Measurements from ENCODE around the gene LRP5.

The LRP5 gene

GRCh38 chr11:68270196-68271022, 42.0 kb upstream of the LRP5 start:
- Histone ChIP-seq H3K36me3 (ENCODE audit: control insufficient read depth, insufficient read depth, low read length) (peaks cover 19% of the 10 kb centered on the region), H3K4me1 (ENCODE audit: control insufficient read depth, insufficient read depth, low read length, poor library complexity, severe bottlenecking) (peaks cover 4% of the 10 kb centered on the region), H3K9me3 (ENCODE audit: control insufficient read depth, low read length) (no peaks in the 10 kb centered on the region), H3K27me3 (replicated peaks; ENCODE audit: control insufficient read depth, insufficient read depth, low read length, poor library complexity, severe bottlenecking) (no peaks in the 10 kb centered on the region), H3K27ac (ENCODE audit: insufficient read depth, low read length, poor library complexity, severe bottlenecking) (no peak overlapping the region), H3K4me3 (ENCODE audit: insufficient read depth, low read depth, low read length, poor library complexity, severe bottlenecking) (no peak overlapping the region)
- no peak for DNase-seq

- Histone ChIP-seq H3K4me3 (ENCODE audit: insufficient read depth, low read depth, low read length, poor library complexity, severe bottlenecking) (peak overlapping the region; percentile 82), H3K36me3 (ENCODE audit: control insufficient read depth, insufficient read depth, low read length) (peaks cover 13% of the 10 kb centered on the region), H3K27ac (ENCODE audit: insufficient read depth, low read length, poor library complexity, severe bottlenecking) (peak overlapping the region; percentile 85), H3K27me3 (replicated peaks; ENCODE audit: control insufficient read depth, insufficient read depth, low read length, poor library complexity, severe bottlenecking) (no peaks in the 10 kb centered on the region), H3K9me3 (ENCODE audit: control insufficient read depth, low read length) (no peaks in the 10 kb centered on the region), H3K4me1 (ENCODE audit: control insufficient read depth, insufficient read depth, low read length, poor library complexity, severe bottlenecking) (peaks cover 4% of the 10 kb centered on the region)
- peak; percentile 18 to 34 (median 32) for DNase-seq
Observed at GRCh38 chr11:68271023-68271780, 41.2 kb upstream of the LRP5 start.

GRCh38 chr11:68271781-68272608, 40.4 kb upstream of the LRP5 start, which contains the start of gene C11orf24:
TSS of gene C11orf24 (minus strand) at chr11:68271973. CDS start at chr11:68263767, 8,206 bp downstream.
- Histone ChIP-seq H3K27me3 (replicated peaks; ENCODE audit: control insufficient read depth, insufficient read depth, low read length, poor library complexity, severe bottlenecking) (no peaks in the 10 kb centered on the region), H3K9me3 (ENCODE audit: control insufficient read depth, low read length) (no peaks in the 10 kb centered on the region), H3K36me3 (ENCODE audit: control insufficient read depth, insufficient read depth, low read length) (peaks cover 5% of the 10 kb centered on the region), H3K4me3 (ENCODE audit: insufficient read depth, low read depth, low read length, poor library complexity, severe bottlenecking) (peak within 1 kb of the TSS; percentile 82), H3K27ac (ENCODE audit: insufficient read depth, low read length, poor library complexity, severe bottlenecking) (peak within 1 kb of the TSS; percentile 85), H3K4me1 (ENCODE audit: control insufficient read depth, insufficient read depth, low read length, poor library complexity, severe bottlenecking) (peaks cover 4% of the 10 kb centered on the region)
- peak; percentile 84 to 91 (median 90) for DNase-seq

GRCh38 chr11:68273026-68273738, 39.2 kb upstream of the LRP5 start:
- H3K36me3 ChIP-seq (ENCODE audit: control insufficient read depth, insufficient read depth, low read length), result no peaks in the 10 kb centered on the region
- peaks cover 4% of the 10 kb centered on the region for H3K4me1 ChIP-seq (ENCODE audit: control insufficient read depth, insufficient read depth, low read length, poor library complexity, severe bottlenecking)
- H3K9me3 ChIP-seq (ENCODE audit: control insufficient read depth, low read length), result no peaks in the 10 kb centered on the region
- no peak overlapping the region for H3K4me3 ChIP-seq (ENCODE audit: insufficient read depth, low read depth, low read length, poor library complexity, severe bottlenecking)
- no peak for DNase-seq
- no peak overlapping the region for H3K27ac ChIP-seq (ENCODE audit: insufficient read depth, low read length, poor library complexity, severe bottlenecking)
- no peaks in the 10 kb centered on the region for H3K27me3 ChIP-seq (replicated peaks; ENCODE audit: control insufficient read depth, insufficient read depth, low read length, poor library complexity, severe bottlenecking)

- Histone ChIP-seq H3K27ac (ENCODE audit: insufficient read depth, low read length, poor library complexity, severe bottlenecking) (no peak overlapping the region), H3K9me3 (ENCODE audit: control insufficient read depth, low read length) (no peaks in the 10 kb centered on the region), H3K4me3 (ENCODE audit: insufficient read depth, low read depth, low read length, poor library complexity, severe bottlenecking) (no peak overlapping the region), H3K27me3 (replicated peaks; ENCODE audit: control insufficient read depth, insufficient read depth, low read length, poor library complexity, severe bottlenecking) (no peaks in the 10 kb centered on the region), H3K4me1 (ENCODE audit: control insufficient read depth, insufficient read depth, low read length, poor library complexity, severe bottlenecking) (peaks cover 4% of the 10 kb centered on the region), H3K36me3 (ENCODE audit: control insufficient read depth, insufficient read depth, low read length) (no peaks in the 10 kb centered on the region)
- no peak for DNase-seq
Observed at GRCh38 chr11:68274306-68274705, 38.1 kb upstream of the LRP5 start.

GRCh38 chr11:68275721-68276507, 36.5 kb upstream of the LRP5 start:
- Histone ChIP-seq H3K4me1 (ENCODE audit: control insufficient read depth, insufficient read depth, low read length, poor library complexity, severe bottlenecking) (peaks cover 2% of the 10 kb centered on the region), H3K27me3 (replicated peaks; ENCODE audit: control insufficient read depth, insufficient read depth, low read length, poor library complexity, severe bottlenecking) (no peaks in the 10 kb centered on the region), H3K27ac (ENCODE audit: insufficient read depth, low read length, poor library complexity, severe bottlenecking) (no peak overlapping the region), H3K4me3 (ENCODE audit: insufficient read depth, low read depth, low read length, poor library complexity, severe bottlenecking) (no peak overlapping the region), H3K9me3 (ENCODE audit: control insufficient read depth, low read length) (no peaks in the 10 kb centered on the region), H3K36me3 (ENCODE audit: control insufficient read depth, insufficient read depth, low read length) (no peaks in the 10 kb centered on the region)
- DNase-seq, result no peak

- Histone ChIP-seq H3K9me3 (ENCODE audit: control insufficient read depth, low read length) (no peaks in the 10 kb centered on the region), H3K27ac (ENCODE audit: insufficient read depth, low read length, poor library complexity, severe bottlenecking) (no peak overlapping the region), H3K27me3 (replicated peaks; ENCODE audit: control insufficient read depth, insufficient read depth, low read length, poor library complexity, severe bottlenecking) (no peaks in the 10 kb centered on the region), H3K36me3 (ENCODE audit: control insufficient read depth, insufficient read depth, low read length) (no peaks in the 10 kb centered on the region), H3K4me1 (ENCODE audit: control insufficient read depth, insufficient read depth, low read length, poor library complexity, severe bottlenecking) (peaks cover 3% of the 10 kb centered on the region), H3K4me3 (ENCODE audit: insufficient read depth, low read depth, low read length, poor library complexity, severe bottlenecking) (no peak overlapping the region)
- DNase-seq, result no peak
Observed at GRCh38 chr11:68276861-68277260, 35.5 kb upstream of the LRP5 start.

GRCh38 chr11:68279676-68280075, 32.7 kb upstream of the LRP5 start:
- Histone ChIP-seq H3K36me3 (ENCODE audit: control insufficient read depth, insufficient read depth, low read length) (no peaks in the 10 kb centered on the region), H3K4me3 (ENCODE audit: insufficient read depth, low read depth, low read length, poor library complexity, severe bottlenecking) (no peak overlapping the region), H3K9me3 (ENCODE audit: control insufficient read depth, low read length) (no peaks in the 10 kb centered on the region), H3K4me1 (ENCODE audit: control insufficient read depth, insufficient read depth, low read length, poor library complexity, severe bottlenecking) (peaks cover 11% of the 10 kb centered on the region), H3K27ac (ENCODE audit: insufficient read depth, low read length, poor library complexity, severe bottlenecking) (no peak overlapping the region), H3K27me3 (replicated peaks; ENCODE audit: control insufficient read depth, insufficient read depth, low read length, poor library complexity, severe bottlenecking) (no peaks in the 10 kb centered on the region)
- DNase-seq, result no peak

All from effector memory CD4-positive, alpha-beta T cell (primary cell).